AG04449 (cell line): ENCODE results near the gene NSFL1C.
A peak's percentile ranks its signal among the peaks of the same experiment; 100 is the strongest.

Experiments used
- CTCF ChIA-PET: fragments of 350-600 bp; formaldehyde crosslinking; extraction: SDS; loops from one replicate; lab custom pipeline; 2021; ENCODE audit warnings: antibody characterized with exemption; lab: Yijun Ruan, JAX
- POLR2A ChIA-PET: fragments of 400-600, 350-600 bp; formaldehyde crosslinking; extraction: SDS; loops from one replicate; lab custom pipeline; 2020; ENCODE audit warnings: antibody characterized with exemption, inconsistent platforms; lab: Yijun Ruan, JAX
- DNase-seq: peaks from one replicate; pipeline ENCODE4 v3.0.0-alpha.2; 2010; ENCODE audit warnings: low read depth, low spot score
- H3K4me3 ChIP-seq: 2 replicates; pipeline ENCODE4 v1.5.1; 2011; ENCODE audit warnings: low read depth, mild to moderate bottlenecking, control low read depth, low read length
- CTCF ChIP-seq: IDR thresholded peaks from one replicate; pipeline ENCODE4 v1.5.1; 2011; ENCODE audit warnings: mild to moderate bottlenecking, moderate library complexity, low read length, control low read depth, inconsistent platforms; ENCODE audit not compliant: insufficient read depth; ENCODE audit errors: missing control alignments

Gene NSFL1C

GRCh38 chr20:1393507-1393882 is 73.2 kb downstream of the NSFL1C start:
- no peak for TF ChIP-seq CTCF
- CTCF ChIA-PET, result no interaction called here
- peak overlapping the region; percentile 90 for H3K4me3 ChIP-seq
- DNase-seq, result no peak
- POLR2A ChIA-PET, result interaction anchor here (0.6 to 1.0 kb wide), 3 partner anchors 10 to 52 kb away, joined by 3 to 4 read pairs (median 4); no protein-coding TSS in a partner anchor

GRCh38 chr20:1392693-1393506 is 73.7 kb downstream of the NSFL1C start, which contains the start of gene FKBP1A:
FKBP1A (minus strand) TSS chr20:1393054; CDS start chr20:1392998, 56 bp downstream.
- ChIA-PET CTCF (interaction anchor here (1.5 to 2.2 kb wide), 2 partner anchors 17 to 44 kb away, joined by 4 to 9 read pairs; no protein-coding TSS in a partner anchor), POLR2A (interaction anchor here (0.6 to 1.0 kb wide), 3 partner anchors 9 to 53 kb away, joined by 3 to 4 read pairs (median 4); no protein-coding TSS in a partner anchor)
- peak; percentile 26 for DNase-seq
- peak within 1 kb of the TSS; percentile 90 for H3K4me3 ChIP-seq
- no peak for TF ChIP-seq CTCF

- ChIA-PET CTCF (interaction anchor here (1.0 to 2.2 kb wide), 7 partner anchors 10 to 75 kb away, joined by 3 to 11 read pairs (median 4); no protein-coding TSS in a partner anchor), POLR2A (interaction anchor here (0.6 to 1.0 kb wide), 2 partner anchors 19 to 67 kb away, joined by 3 read pairs; no protein-coding TSS in a partner anchor)
- TF ChIP-seq CTCF, result no peak
These were observed 74.3 kb downstream of the NSFL1C start for GRCh38 chr20:1392443-1392692.

More at GRCh38 chr20:1392443-1392692, 74.3 kb downstream of the NSFL1C start:
- peak overlapping the region; percentile 90 for H3K4me3 ChIP-seq
- DNase-seq, result no peak
